GM13976 (cell line): ENCODE data around the gene NAA50.
A peak's percentile ranks its signal among the peaks of the same experiment; 100 is the strongest.

ENCODE experiments used
- DNase-seq: peaks from one replicate; pipeline ENCODE4 v3.0.0; 2012; ENCODE audit warnings: low spot score
- CTCF ChIP-seq: IDR thresholded peaks from 2 replicates; pipeline ENCODE4 v1.5.1; 2012; ENCODE audit warnings: borderline replicate concordance, mild to moderate bottlenecking; ENCODE audit not compliant: insufficient read depth; ENCODE audit errors: extremely low read depth, missing control alignments, control extremely low read depth
- in situ Hi-C: fragments of 300-500 bp; cut with MboI; formaldehyde crosslinking; loops from one replicate; pipeline ENCODE4 v1.12.0; 2022; ENCODE audit warnings: low sequenced_read_pairs, mixed read lengths, inconsistent platforms; ENCODE audit not compliant: unreplicated experiment

NAA50 gene

GRCh38 chr3:113746548-113747282, 666 bp upstream of the NAA50 start, which contains the start of gene ATP6V1A:
TSS of gene ATP6V1A (plus strand) at chr3:113747035. CDS start at chr3:113778754, 31,719 bp downstream.
- peak; percentile 83 for DNase-seq
- in situ Hi-C loops = no loop called here
- TF ChIP-seq CTCF = no peak

GRCh38 chr3:113744941-113745755, 901 bp downstream of the NAA50 start:
- peak; percentile 82 for DNase-seq
- in situ Hi-C loops = no loop called here
- peak; percentile 62 for TF ChIP-seq CTCF

GRCh38 chr3:113743006-113743630, 2.9 kb downstream of the NAA50 start:
- no peak for DNase-seq
- in situ Hi-C loops = no loop called here
- TF ChIP-seq CTCF = no peak

GRCh38 chr3:113741620-113742019, 4.4 kb downstream of the NAA50 start:
- DNase-seq = no peak
- TF ChIP-seq CTCF = no peak
- in situ Hi-C loops = no loop called here

GRCh38 chr3:113741086-113741485, 5.0 kb downstream of the NAA50 start:
- in situ Hi-C loops = no loop called here
- no peak for DNase-seq
- TF ChIP-seq CTCF = no peak

GRCh38 chr3:113736548-113737089, 9.4 kb downstream of the NAA50 start:
- TF ChIP-seq CTCF = peak; percentile 26
- in situ Hi-C loops = loop anchor here (10.0 kb wide), 1 partner anchor 178 kb away; no protein-coding TSS in a partner anchor
- peak; percentile 42 for DNase-seq
